Calu3 (cell line): ENCODE data around the gene SVOP. TPM values are rescaled to one million over a fixed set of nuclear protein-coding genes. Genes with fewer than 3 reads are reported as not detected.
A peak's percentile ranks its signal among the peaks of the same experiment; 100 is the strongest.

ENCODE experiments used
- BruUV-seq: library from RNA; stranded (reverse); fragments of 400-500 nt; replicated peaks from 2 replicates; lab custom pipeline; 2021; lab: Mats Ljungman, UMichigan
- CTCF ChIA-PET: fragments of 300-600 bp; sonication (Branson Sonifier 250); formaldehyde crosslinking; loops from one replicate; lab custom pipeline; 2022; ENCODE audit warnings: antibody characterized with exemption; lab: Charles Lee
- DNase-seq: peaks from one replicate; pipeline ENCODE4 v3.0.0; 2022
- H3K27ac Mint-ChIP-seq: one replicate; pipeline ENCODE4 v1.8.0; 2022; ENCODE audit warnings: mixed read lengths; ENCODE audit not compliant: unreplicated experiment
- H3K27me3 Mint-ChIP-seq: one replicate; pipeline ENCODE4 v1.8.0; 2022; ENCODE audit warnings: mixed read lengths; ENCODE audit not compliant: unreplicated experiment
- H3K36me3 Mint-ChIP-seq: one replicate; pipeline ENCODE4 v1.8.0; 2022; ENCODE audit warnings: mild to moderate bottlenecking, moderate library complexity, mixed read lengths; ENCODE audit not compliant: insufficient read depth, unreplicated experiment
- H3K4me1 Mint-ChIP-seq: one replicate; pipeline ENCODE4 v1.8.0; 2022; ENCODE audit warnings: mild to moderate bottlenecking, low read depth, mixed read lengths; ENCODE audit not compliant: unreplicated experiment
- H3K4me3 Mint-ChIP-seq: one replicate; pipeline ENCODE4 v1.8.0; 2022; ENCODE audit warnings: mild to moderate bottlenecking, low read depth, moderate library complexity, mixed read lengths; ENCODE audit not compliant: unreplicated experiment
- H3K9me3 Mint-ChIP-seq: one replicate; pipeline ENCODE4 v1.8.0; 2022; ENCODE audit warnings: low read depth, mixed read lengths; ENCODE audit not compliant: unreplicated experiment
- CTCF ChIP-seq: fragments of 200-600 bp; IDR thresholded peaks from one replicate; pipeline ENCODE4 v1.8.0; 2022; ENCODE audit warnings: antibody characterized with exemption; ENCODE audit not compliant: unreplicated experiment
- intact Hi-C: fragments of 100-400 bp; cut with micrococcal nuclease; formaldehyde crosslinking; loops from one replicate; pipeline ENCODE4 v1.10.0; 2022; ENCODE audit not compliant: unreplicated experiment
- total RNA-seq: library from RNA; stranded (reverse); gene quantifications from 2 replicates; pipeline ENCODE4 v1.2.3, GENCODE V29; 2022

SVOP gene
- total RNA-seq, 1 experiment from 2014 or later: not detected

GRCh38 chr12:108886873-108887629 lies 133.8 kb downstream of the SVOP start:
- CTCF ChIA-PET: no interaction called here
- H3K4me3 Mint-ChIP-seq: no peak overlapping the region
- intact Hi-C loops: no loop called here

GRCh38 chr12:108884116-108885012 lies 136.5 kb downstream of the SVOP start:
- intact Hi-C loops: loop anchor here (1.0 to 5.0 kb wide), 2 partner anchors 53 to 67 kb away; no protein-coding TSS in a partner anchor
- no TSS peak for BruUV-seq
- CTCF ChIA-PET: interaction anchor here (0.9 to 1.7 kb wide), 2 partner anchors 63 to 66 kb away, joined by 3 to 5 read pairs; no protein-coding TSS in a partner anchor
- H3K36me3 Mint-ChIP-seq: no peaks in the 10 kb centered on the region
- peaks cover 8% of the 10 kb centered on the region for H3K27me3 Mint-ChIP-seq
- no peak overlapping the region for H3K4me3 Mint-ChIP-seq
- no peaks in the 10 kb centered on the region for H3K4me1 Mint-ChIP-seq
- no peak overlapping the region for H3K27ac Mint-ChIP-seq
- DNase-seq: peak; percentile 68
- no peaks in the 10 kb centered on the region for H3K9me3 Mint-ChIP-seq
- TF ChIP-seq CTCF: peak; percentile 66

More at GRCh38 chr12:108886873-108887629, 133.8 kb downstream of the SVOP start:
- Mint-ChIP-seq H3K9me3 (peaks cover 7% of the 10 kb centered on the region), H3K27ac (no peak overlapping the region), H3K36me3 (no peaks in the 10 kb centered on the region), H3K4me1 (no peaks in the 10 kb centered on the region), H3K27me3 (peaks cover 20% of the 10 kb centered on the region)
- no TSS peak for BruUV-seq
- no peak for TF ChIP-seq CTCF
- DNase-seq: no peak

- Mint-ChIP-seq H3K27ac (no peak overlapping the region), H3K4me1 (no peaks in the 10 kb centered on the region), H3K9me3 (no peaks in the 10 kb centered on the region), H3K27me3 (no peaks in the 10 kb centered on the region), H3K4me3 (no peak overlapping the region), H3K36me3 (no peaks in the 10 kb centered on the region)
- CTCF ChIA-PET: no interaction called here
- no TSS peak for BruUV-seq
- DNase-seq: no peak
- TF ChIP-seq CTCF: no peak
- intact Hi-C loops: loop anchor here (5.0 kb wide), 1 partner anchor 55 kb away; no protein-coding TSS in a partner anchor
Measured at GRCh38 chr12:108881953-108882352, 138.9 kb downstream of the SVOP start.

- Mint-ChIP-seq H3K36me3 (no peaks in the 10 kb centered on the region), H3K9me3 (no peaks in the 10 kb centered on the region), H3K4me1 (no peaks in the 10 kb centered on the region), H3K27ac (no peak within 1 kb of the TSS), H3K4me3 (no peak within 1 kb of the TSS), H3K27me3 (no peaks in the 10 kb centered on the region)
- BruUV-seq: no TSS peak
- TF ChIP-seq CTCF: no peak
- CTCF ChIA-PET: no interaction called here
- intact Hi-C loops: loop anchor here (5.0 kb wide), 1 partner anchor 58 kb away; no protein-coding TSS in a partner anchor
- no peak for DNase-seq
Measured at GRCh38 chr12:108879615-108880254, 141.1 kb downstream of the SVOP start, which contains the start of gene DAO. TSS of gene DAO (plus strand) at chr12:108880092. CDS start at chr12:108885007, 4,915 bp downstream.
